Lower lobe of right lung (tissue), 2 donors: Measurements from ENCODE around the gene ZNF521. TPM values are rescaled to one million over a fixed set of nuclear protein-coding genes. Genes with fewer than 3 reads are reported as not detected.

Experiments
- ATAC-seq, 2 donors: fragments of 200-7000 bp; cut with Tn5 transposase; one replicate each; pipeline ENCODE4 v1.9.1; 2020 to 2022; ENCODE audit warnings: mild to moderate bottlenecking in 2 of 2, moderate library complexity in 2 of 2
- DNase-seq: peaks from one replicate; pipeline ENCODE4 v3.0.0-alpha.2; 2020
- H3K27ac ChIP-seq: fragments of 200-600 bp; one replicate; pipeline ENCODE4 v1.8.0; 2022
- H3K27me3 ChIP-seq: fragments of 200-600 bp; one replicate; pipeline ENCODE4 v1.8.0; 2022; ENCODE audit warnings: low read depth
- H3K36me3 ChIP-seq: fragments of 200-600 bp; one replicate; pipeline ENCODE4 v1.8.0; 2022; ENCODE audit warnings: mild to moderate bottlenecking
- H3K4me1 ChIP-seq: fragments of 200-600 bp; one replicate; pipeline ENCODE4 v1.8.0; 2022
- H3K4me3 ChIP-seq: fragments of 200-600 bp; one replicate; pipeline ENCODE4 v1.8.0; 2022; ENCODE audit warnings: mild to moderate bottlenecking
- H3K9me3 ChIP-seq: fragments of 200-600 bp; one replicate; pipeline ENCODE4 v1.8.0; 2022
- intact Hi-C: fragments of 100-400 bp; cut with DNase I; formaldehyde crosslinking; loops from one replicate; pipeline ENCODE4 v1.11.0; 2022
- total RNA-seq: library from RNA; stranded (reverse); fragmentation: NEBNext Ultra II Directional; extraction: Animal tissue kit (Norgen Biotek cat#: 25700); gene quantifications from one replicate; pipeline ENCODE4 v1.2.1, GENCODE V29; 2021
- TF ChIP-seq, protein P1 (sequence below): fragments of 200-600 bp; IDR thresholded peaks from one replicate; pipeline ENCODE4 v1.8.0; 2022; ENCODE audit warnings: antibody characterized with exemption, mild to moderate bottlenecking
- donor health status: DM: no; HTN: yes; CAD: no; lungs with severe emphysema.

Gene ZNF521
- total RNA-seq, 1 donor from 2014 or later = 12.7 TPM

- H3K9me3 ChIP-seq = no peaks in the 10 kb centered on the region
- H3K4me3 ChIP-seq = no peak overlapping the region
- peaks cover 17% of the 10 kb centered on the region for H3K4me1 ChIP-seq
- H3K36me3 ChIP-seq = no peaks in the 10 kb centered on the region
- TF ChIP-seq, protein P1, sequence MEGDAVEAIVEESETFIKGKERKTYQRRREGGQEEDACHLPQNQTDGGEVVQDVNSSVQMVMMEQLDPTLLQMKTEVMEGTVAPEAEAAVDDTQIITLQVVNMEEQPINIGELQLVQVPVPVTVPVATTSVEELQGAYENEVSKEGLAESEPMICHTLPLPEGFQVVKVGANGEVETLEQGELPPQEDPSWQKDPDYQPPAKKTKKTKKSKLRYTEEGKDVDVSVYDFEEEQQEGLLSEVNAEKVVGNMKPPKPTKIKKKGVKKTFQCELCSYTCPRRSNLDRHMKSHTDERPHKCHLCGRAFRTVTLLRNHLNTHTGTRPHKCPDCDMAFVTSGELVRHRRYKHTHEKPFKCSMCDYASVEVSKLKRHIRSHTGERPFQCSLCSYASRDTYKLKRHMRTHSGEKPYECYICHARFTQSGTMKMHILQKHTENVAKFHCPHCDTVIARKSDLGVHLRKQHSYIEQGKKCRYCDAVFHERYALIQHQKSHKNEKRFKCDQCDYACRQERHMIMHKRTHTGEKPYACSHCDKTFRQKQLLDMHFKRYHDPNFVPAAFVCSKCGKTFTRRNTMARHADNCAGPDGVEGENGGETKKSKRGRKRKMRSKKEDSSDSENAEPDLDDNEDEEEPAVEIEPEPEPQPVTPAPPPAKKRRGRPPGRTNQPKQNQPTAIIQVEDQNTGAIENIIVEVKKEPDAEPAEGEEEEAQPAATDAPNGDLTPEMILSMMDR = no peak
- H3K27me3 ChIP-seq = no peaks in the 10 kb centered on the region
- DNase-seq (no peak), ATAC-seq (no peak)
- intact Hi-C loops = no loop called here
- H3K27ac ChIP-seq = peak overlapping the region; percentile 32
These were observed 52.3 kb downstream of the ZNF521 start for GRCh38 chr18:25299426-25300300.

DNA sequence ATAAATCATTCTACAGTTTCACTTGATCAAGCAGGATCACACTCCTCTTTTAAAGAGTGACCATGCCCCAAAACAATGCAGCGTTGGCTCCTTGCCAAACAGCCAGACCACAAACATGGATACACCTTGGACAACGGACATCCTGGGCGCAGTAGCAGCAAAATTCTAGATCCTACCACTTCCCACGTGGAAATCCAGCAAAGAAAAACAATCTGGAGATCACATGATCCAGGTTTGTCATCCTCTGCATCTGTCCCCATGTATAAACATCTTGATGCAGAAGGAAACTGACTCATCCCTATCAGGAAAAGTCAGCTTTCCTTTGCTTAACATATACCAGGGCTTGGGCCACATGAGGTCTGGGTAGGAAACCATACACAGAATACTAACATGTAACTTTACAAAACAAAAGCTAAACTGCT lies 53.1 kb downstream of the ZNF521 start:
- intact Hi-C loops = no loop called here
- DNase-seq (no peak), ATAC-seq (peak; percentile 53 to 54)
- TF ChIP-seq, protein P1 = no peak
- Histone ChIP-seq H3K36me3 (no peaks in the 10 kb centered on the region), H3K27ac (peak overlapping the region; percentile 32), H3K9me3 (no peaks in the 10 kb centered on the region), H3K4me3 (no peak overlapping the region), H3K27me3 (no peaks in the 10 kb centered on the region), H3K4me1 (peaks cover 17% of the 10 kb centered on the region)

DNA sequence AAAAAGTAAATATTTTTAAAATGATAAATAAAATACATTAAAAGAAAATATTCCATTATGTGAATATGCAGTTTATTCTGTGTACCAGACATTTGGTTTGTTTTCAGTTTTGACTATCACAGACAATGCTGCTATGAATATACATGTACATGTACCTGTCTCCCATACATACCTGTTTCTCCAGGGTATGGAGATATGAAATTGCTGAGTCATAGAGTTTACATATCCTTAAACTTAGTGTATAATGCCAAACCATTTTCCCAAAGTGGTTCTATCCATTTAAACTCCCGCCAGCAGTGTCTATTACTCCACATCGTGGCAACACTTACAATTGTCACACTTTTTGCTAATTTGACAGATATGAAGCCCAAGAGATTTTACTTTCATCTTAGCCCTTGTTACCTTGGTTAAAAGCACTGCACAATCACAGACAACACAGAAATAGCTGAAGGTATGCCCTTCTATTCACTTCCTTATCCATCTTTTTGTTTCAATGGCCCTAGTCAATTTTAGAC lies 56.3 kb downstream of the ZNF521 start:
- no peaks in the 10 kb centered on the region for H3K36me3 ChIP-seq
- no peaks in the 10 kb centered on the region for H3K27me3 ChIP-seq
- H3K9me3 ChIP-seq = no peaks in the 10 kb centered on the region
- DNase-seq (no peak), ATAC-seq (no peak)
- TF ChIP-seq, protein P1 = no peak
- H3K27ac ChIP-seq = no peak overlapping the region
- intact Hi-C loops = no loop called here
- peaks cover 17% of the 10 kb centered on the region for H3K4me1 ChIP-seq
- H3K4me3 ChIP-seq = no peak overlapping the region

DNA sequence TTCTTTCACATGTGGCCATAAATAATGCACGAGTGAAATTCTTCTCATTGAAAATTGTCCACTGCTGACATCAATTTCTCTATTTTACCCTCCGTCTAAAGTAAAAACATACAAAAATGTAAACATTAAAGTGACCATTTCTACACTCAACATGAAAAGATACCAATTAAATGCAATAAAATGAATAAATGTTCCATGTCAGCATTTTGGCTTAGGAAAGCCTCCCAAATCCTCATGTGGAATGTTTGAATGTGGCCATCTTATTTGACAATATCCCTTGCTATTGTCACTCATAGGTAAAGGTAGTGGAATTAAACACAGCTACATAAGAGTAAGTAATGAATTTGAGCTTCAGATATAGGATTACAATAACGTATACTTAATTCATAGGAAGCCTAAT lies 60.8 kb downstream of the ZNF521 start:
- H3K27me3 ChIP-seq = no peaks in the 10 kb centered on the region
- ATAC-seq = no peak
- intact Hi-C loops = no loop called here

DNA sequence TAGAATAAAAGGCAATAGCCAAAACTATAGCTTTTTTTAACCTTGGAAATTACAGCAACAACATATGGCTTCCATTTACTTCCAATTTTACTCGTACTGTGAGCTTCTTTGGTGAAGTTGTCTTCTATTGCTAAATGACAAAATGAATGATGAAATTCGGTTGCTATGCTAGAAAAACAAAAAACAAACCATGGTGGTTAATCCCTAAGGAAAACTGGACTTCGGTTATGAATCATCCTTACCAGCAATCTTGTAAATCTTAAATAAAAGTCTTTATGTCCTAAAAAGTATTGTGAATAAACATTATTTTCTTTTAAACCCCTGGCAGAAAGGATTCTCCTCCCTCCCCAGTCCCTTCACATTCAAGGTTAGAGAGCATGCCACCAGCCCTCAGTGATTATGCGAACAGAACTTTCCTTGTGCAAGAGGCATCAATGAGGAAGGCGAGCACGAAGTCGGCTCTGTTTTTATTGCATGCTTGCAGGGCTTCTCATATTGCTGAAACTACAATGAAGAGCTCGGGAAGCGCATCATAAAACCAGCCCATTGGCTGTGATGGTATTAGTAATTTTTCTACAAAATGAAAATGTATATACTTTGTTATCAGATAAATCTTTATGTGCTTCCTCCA lies 62.9 kb downstream of the ZNF521 start:
- Histone ChIP-seq H3K4me1 (peaks cover 22% of the 10 kb centered on the region), H3K4me3 (no peak overlapping the region), H3K27ac (peak overlapping the region; percentile 13), H3K27me3 (no peaks in the 10 kb centered on the region), H3K9me3 (no peaks in the 10 kb centered on the region), H3K36me3 (no peaks in the 10 kb centered on the region)
- DNase-seq = peak; percentile 43
- TF ChIP-seq, protein P1 = no peak
- ATAC-seq = peak in 1 of 2 donors; percentile 46
- intact Hi-C loops = no loop called here

More for the DNA sequence above, 60.8 kb downstream of the ZNF521 start:
- Histone ChIP-seq H3K4me3 (no peak overlapping the region), H3K4me1 (peaks cover 12% of the 10 kb centered on the region), H3K9me3 (no peaks in the 10 kb centered on the region), H3K27ac (no peak overlapping the region), H3K36me3 (no peaks in the 10 kb centered on the region)
- no peak for DNase-seq
- TF ChIP-seq, protein P1 = no peak
